ENCODE data around the gene NUBP2.

The NUBP2 gene

DNA sequence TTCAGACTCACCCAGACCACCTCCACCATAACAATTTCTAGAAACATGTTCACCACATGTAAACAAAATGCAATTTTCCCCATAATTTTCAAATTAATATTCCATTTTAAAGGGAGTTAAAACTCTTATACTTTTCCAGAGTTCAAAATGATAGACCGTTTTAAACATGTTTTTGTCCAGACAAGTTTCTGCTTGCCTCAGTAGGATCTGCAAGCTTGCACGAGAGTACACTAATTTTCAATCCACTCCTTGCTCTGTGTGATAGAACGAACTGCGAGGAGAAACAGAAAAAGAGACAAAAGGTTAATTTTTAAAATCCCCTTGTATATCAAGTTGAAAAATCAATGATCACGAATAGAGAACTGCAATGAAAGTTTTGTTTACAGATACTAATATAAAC is 51.3 kb downstream of the NUBP2 start:
- no peak overlapping the region for H3K4me3 ChIP-seq (ENCODE audit: low read depth, low read length)
- TF ChIP-seq, protein P1, sequence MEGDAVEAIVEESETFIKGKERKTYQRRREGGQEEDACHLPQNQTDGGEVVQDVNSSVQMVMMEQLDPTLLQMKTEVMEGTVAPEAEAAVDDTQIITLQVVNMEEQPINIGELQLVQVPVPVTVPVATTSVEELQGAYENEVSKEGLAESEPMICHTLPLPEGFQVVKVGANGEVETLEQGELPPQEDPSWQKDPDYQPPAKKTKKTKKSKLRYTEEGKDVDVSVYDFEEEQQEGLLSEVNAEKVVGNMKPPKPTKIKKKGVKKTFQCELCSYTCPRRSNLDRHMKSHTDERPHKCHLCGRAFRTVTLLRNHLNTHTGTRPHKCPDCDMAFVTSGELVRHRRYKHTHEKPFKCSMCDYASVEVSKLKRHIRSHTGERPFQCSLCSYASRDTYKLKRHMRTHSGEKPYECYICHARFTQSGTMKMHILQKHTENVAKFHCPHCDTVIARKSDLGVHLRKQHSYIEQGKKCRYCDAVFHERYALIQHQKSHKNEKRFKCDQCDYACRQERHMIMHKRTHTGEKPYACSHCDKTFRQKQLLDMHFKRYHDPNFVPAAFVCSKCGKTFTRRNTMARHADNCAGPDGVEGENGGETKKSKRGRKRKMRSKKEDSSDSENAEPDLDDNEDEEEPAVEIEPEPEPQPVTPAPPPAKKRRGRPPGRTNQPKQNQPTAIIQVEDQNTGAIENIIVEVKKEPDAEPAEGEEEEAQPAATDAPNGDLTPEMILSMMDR (IDR thresholded peaks at IDR 0.05; ENCODE audit: low read depth, low read length): no peak

Data from WI38 (cell line).